G401 (cell line): ENCODE measurements around the gene QSOX1. TPM values are rescaled to one million over a fixed set of nuclear protein-coding genes. Genes with fewer than 3 reads are reported as not detected.

Source experiments
- DNase-seq: peaks from one replicate; pipeline ENCODE4 v3.0.0-alpha.2; 2015; ENCODE audit warnings: low spot score
- in situ Hi-C: cut with HindIII; loops from 2 replicates; pipeline ENCODE4 v1.10.0; 2016; ENCODE audit warnings: low sequenced_read_pairs, mixed read lengths
- total RNA-seq: library from RNA; depleted of rRNA; stranded (reverse); fragments of >200 nt; shearing (Covaris generic); gene quantifications from 2 replicates; pipeline ENCODE4 v1.2.3, GENCODE V29; 2014

Gene QSOX1
- total RNA-seq, 1 experiment from 2014 or later: 44.8 TPM

DNA sequence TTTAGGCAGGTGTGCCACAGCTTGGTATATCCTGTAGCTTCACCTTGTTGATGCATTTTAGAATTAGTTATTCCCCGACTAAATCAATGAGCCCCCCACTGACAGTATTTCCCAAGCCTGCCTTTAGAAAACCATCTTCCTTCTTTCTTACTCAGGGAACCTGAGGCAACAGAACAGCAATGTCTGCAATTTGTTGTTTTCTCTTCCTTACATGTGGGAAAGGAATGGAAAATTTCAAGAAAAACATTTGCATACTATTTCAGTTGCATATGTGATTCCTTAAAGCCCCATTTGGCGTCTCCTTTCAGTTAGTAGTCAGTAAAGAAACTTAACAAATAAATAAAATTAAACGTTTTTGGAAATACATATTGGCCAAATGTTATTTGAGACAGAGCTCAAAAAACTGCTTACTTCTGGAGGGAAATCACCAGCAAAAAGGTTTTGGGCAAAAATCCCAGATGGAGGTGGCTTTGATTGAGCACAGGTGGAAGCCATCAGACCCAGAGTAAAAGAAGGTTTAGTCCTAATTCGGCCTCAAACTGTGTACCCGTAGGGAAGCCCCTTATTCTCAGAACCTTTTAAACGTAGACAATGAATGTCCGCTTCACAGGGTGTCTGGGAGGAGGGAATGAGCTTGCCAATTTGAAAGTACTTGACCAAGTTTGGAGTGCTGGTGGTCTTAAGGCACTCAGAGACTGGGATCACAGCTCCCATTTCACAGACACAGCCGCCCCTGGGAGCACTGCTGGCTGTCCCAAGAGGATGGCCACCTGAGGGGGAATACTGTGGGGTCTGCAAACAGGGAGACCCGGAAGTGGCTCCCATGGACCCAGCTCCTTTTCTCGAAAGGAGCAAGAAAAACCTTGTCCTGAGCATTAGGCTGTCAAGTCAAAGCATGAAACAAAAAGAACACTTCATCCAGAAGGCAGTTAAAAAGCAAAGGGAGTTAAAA, 84.8 kb downstream of the QSOX1 start:
- no peak for DNase-seq
- in situ Hi-C loops: no loop called here

DNA sequence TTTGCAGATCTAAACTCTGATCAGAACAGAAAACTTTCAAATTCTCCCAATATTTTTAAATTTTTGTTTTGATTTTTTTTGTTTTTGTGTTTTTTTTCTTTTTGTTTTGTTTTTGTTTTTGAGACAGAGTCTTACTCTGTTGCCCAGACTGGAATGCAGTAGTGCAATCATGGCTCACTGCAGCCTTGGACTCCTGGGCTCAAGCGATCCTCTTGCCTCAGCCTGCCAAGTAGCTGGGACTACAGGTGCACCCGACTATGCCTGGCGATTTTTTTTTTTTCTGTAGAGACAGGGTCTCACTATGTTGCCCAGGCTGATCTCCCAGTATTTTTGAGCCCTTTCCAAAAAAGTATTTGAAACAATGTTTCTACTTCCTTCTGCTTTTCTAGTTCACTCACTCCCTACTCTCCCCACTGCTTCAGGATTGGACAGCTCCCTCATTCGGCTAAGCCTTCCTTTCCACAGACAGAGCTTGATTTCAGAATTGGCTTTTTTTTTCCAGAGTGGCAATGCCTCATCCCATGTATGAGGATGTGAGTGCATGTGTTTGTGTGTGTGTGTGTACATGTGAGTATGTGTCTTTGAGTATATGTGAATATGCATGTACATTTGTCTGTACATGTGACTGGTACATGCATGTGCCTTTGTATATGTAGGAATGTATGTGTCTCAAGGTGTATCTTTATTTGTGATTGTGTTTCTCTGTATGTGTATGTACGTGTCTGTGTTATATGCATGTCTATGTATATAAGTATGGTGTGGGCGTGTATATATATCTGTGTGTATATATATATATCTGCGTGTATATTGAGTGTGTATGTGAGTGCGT, 87.3 kb downstream of the QSOX1 start:
- in situ Hi-C loops: no loop called here
- no peak for DNase-seq

DNA sequence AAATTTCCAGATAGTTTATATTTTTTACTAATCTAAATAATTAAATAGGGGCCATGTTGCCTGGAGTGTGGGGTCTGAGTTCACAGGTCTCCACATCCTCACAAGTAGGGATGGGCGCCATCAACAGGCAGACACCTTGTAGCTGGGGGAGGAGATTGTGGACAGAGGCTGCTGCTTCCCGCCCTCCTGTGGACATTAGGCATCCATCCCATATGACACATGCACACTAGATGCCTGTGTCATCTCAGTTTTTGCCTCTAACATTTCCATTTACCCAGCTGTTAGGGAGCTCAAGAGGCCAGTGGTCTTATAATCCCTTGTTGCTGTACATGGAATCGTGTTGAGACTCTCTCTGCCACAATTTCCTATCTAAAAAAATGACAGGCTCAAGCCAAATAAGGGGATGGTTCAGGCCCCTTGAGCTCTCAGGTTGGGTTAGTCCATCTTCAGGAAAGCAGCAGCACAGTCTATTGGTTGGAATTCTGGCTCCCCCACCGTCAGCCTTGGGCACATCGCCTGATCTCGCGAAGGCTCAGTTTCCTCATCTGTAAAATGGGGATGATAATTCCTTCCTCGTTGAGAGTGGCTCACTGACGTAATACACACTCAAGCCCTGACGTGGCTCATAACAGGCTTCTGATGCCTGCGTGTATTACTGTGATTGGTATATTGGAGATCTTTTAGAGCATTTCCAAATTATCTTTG, 89.0 kb downstream of the QSOX1 start:
- no peak for DNase-seq
- in situ Hi-C loops: no loop called here

- DNase-seq: no peak
- in situ Hi-C loops: no loop called here
These were observed 90.2 kb downstream of the QSOX1 start for GRCh38 chr1:180244840-180245239.

DNA sequence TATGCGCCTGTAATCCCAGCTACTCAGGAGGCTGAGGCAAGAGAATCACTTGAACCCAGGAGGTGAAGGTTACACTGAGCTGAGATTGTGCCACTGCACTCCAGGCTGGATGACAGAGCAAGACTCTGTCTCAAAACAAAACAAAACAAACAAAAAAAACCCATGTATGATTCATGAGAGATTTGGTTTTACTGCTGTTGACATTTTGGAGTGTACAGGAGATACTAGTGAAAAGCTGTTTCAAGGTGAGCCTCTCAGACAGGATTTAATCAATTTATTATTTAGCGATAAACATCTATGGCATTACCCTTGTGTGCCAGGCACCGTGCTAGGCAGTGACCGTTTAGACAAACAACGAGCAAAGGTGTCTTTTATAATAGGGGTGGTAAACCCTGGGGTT, 91.9 kb downstream of the QSOX1 start:
- in situ Hi-C loops: no loop called here
- DNase-seq: no peak

DNA sequence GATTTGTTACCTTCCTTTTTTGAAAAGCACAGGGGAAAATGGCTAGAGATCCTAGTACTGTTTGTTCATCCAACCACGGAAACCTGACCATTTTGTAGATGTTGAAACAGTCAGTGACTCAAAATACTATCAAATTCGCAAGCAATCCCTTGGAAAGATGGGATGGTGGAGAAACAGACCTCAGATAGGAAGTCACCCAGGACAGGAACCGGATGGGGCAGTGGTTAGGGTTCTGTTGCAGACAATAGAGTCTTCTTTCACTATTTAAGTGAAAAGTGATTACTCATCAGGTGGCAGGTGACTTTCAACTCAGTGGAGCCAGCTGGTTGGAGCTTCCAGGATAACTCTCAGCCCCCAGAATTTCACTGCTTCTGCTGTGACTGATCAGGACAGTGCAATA, 92.4 kb downstream of the QSOX1 start:
- no peak for DNase-seq
- in situ Hi-C loops: no loop called here

GRCh38 chr1:180247580-180247979, 92.9 kb downstream of the QSOX1 start:
- in situ Hi-C loops: no loop called here
- DNase-seq: no peak

GRCh38 chr1:180248176-180248575, 93.5 kb downstream of the QSOX1 start:
- no peak for DNase-seq
- in situ Hi-C loops: no loop called here

DNA sequence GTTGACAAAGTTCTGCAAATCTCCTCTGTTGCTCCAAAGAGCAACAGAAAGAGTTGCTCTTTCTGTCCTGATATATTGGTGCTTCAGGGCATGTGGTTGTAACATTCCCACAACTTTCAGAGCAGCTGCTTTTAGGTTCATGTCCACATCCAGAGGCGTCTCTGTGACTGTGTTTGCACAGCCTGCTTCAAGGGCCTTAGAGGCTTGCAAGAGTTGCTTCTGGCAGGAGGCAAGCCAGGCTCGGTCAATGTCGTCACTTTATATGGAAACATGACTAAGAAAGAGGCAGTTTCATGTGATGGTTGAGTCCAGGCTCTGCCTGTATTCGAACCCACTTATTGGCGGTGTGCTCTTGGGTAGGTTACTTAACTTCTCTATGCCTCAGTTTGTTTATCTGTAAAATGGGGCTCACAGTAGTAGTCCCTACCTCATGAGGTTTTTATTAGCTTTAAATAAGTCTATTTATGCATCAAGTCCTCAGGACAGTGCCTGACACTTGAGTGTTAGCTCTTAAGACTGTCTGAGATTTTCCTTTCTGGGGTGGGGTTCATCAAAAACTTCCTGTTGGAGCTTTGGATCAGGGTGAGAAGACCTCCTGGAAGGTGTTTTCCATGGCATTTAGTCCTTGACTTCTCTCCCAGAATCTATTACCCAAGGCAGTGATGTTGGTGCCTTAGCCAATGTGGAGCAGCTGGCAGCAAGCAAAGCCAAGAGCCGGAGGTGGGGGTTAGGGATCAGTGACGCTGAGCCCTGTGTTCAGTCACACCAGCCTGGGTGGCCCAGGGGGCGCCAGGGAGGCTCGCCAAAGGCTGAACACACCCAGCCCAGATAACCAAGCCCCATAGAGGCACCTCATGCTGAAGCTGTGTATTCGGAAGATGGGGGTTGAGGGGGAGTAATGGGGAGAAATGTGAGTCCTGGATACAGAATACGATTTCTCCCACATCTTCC, 94.3 kb downstream of the QSOX1 start:
- in situ Hi-C loops: no loop called here

GRCh38 chr1:180249725-180250498, 95.2 kb downstream of the QSOX1 start:
- in situ Hi-C loops: no loop called here
- DNase-seq: no peak

More for the DNA sequence above, 94.3 kb downstream of the QSOX1 start:
- no peak for DNase-seq

GRCh38 chr1:180250499-180250770, 95.8 kb downstream of the QSOX1 start:
- DNase-seq: no peak
- in situ Hi-C loops: no loop called here

- DNase-seq: no peak
- in situ Hi-C loops: no loop called here
These were observed 96.3 kb downstream of the QSOX1 start for GRCh38 chr1:180250883-180251509.

DNA sequence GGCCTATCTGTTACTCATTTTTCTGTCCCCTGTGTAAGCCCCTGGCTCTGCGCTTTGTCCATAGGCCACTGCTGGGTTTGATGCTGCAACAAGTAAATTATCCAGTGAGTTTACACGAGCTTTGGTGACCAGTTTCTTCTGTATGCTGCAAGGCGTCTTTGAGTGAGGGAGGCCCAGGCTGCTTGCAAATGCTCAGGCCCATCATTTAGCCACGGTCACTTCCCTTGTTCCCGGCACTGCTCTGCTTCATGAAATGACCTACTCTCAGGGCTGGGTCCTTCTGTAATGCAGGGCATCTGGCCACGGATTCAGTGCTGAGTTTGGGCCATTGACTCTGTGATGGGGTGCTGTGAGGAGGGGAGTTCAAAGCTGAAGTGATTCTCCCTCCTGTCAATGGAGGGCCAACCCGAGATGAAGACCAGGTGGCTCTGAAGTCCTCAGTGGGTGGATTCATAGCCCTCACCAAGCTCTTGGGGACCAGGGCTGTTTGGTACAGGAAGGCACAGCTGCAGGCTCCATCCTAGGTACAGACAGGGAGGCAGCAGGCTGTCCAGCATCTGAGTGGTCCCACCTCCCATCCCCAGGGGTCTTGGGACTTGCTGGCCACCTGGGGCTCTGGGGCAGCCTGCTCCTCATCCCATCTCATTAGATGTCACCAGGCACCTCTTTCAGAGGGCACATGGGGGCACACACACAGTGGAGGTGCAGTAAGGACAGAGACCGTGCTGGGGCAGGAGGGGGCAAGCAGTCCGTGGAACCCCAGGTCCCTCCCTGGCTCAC, 97.0 kb downstream of the QSOX1 start:
- DNase-seq: no peak
- in situ Hi-C loops: no loop called here

DNA sequence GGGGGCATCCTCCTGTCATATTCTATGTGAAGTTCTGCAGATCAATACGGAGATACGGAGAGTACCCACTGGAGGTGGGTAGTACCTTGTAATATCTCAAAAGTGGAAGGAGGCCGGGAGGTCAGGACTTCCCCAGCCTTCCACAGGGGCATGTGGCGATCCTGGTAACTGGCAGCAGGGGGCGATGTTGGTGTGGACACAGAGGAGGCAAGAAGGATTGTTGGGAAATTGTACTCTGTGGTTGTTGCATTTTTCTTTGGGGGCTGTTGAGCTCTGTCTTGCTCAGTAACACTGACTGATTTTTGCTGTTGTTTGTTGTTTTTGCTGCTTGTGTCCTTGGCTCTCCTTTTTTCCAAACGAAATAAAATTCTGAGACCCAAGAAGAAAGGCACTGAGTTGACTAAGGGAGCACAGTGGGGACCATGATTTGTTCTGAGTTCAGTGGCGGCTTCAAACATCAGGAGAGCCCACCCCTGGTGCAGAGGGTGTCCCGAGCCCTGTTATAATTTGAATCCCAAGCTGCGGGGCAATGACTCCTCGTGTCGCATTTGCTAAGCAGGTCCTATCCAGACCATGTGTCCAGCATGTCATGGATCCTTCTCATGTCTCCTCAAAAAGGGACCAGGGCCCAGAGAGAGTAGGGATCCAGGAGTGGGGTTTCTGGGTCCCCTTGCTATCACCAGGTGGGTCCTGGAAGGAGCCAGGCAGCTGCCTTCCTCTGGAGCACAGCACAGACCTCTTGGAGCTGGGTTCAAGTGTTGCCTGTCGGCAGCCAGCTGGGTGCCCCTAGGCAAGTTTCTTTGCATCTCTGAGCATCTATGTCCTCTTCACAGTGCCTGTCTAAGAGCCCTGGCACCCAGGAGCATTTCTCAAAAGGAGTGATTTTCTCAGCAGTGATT, 98.2 kb downstream of the QSOX1 start:
- in situ Hi-C loops: no loop called here

More for the DNA sequence above, 98.2 kb downstream of the QSOX1 start:
- DNase-seq: no peak
